ENCODE results near the gene MYL6B. TPM values are rescaled to one million over a fixed set of nuclear protein-coding genes. Genes with fewer than 3 reads are reported as not detected.

The MYL6B gene
- total RNA-seq, 1 experiment from 2014 or later: 44.8 TPM

DNA sequence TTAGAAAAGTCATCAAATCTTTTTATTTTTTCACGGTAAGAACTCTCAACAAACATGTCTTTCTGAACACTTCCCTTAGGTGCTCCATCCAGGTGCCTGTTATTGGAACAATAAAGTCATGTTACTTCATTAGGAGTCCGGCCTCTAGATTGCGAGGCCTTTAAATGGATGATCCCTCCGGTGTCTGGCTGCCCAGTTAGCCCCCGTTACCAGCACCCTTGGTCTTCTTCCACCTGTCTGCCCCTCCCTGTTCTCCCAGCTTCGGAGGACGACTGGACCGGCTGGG lies 48.6 kb upstream of the MYL6B start:
- Mint-ChIP-seq H3K36me3 (ENCODE audit: insufficient read depth, unreplicated experiment) (peaks cover 85% of the 10 kb centered on the region), H3K4me3 (ENCODE audit: unreplicated experiment) (peak overlapping the region; percentile 98), H3K9me3 (ENCODE audit: unreplicated experiment) (no peaks in the 10 kb centered on the region), H3K27me3 (ENCODE audit: insufficient read depth, unreplicated experiment) (no peaks in the 10 kb centered on the region), H3K27ac (ENCODE audit: unreplicated experiment) (peak overlapping the region; percentile 99), H3K4me1 (ENCODE audit: low read depth, unreplicated experiment) (peaks cover 9% of the 10 kb centered on the region)
- intact Hi-C loops (cut with micrococcal nuclease; ENCODE audit: unreplicated experiment): loop anchor here (1.0 kb wide), 5 partner anchors 13 to 130 kb away; partner anchors contain the start of gene RPL41
- peaks cover 3% of the 10 kb centered on the region for H3K36me3 ChIP-seq (ENCODE audit: control insufficient read depth, insufficient read depth, low read length)
- H3K4me1 ChIP-seq: peaks cover 23% of the 10 kb centered on the region
- BruUV-seq (replicated peaks): no TSS peak
- ChIA-PET POLR2A (interaction anchor here (0.5 to 2.4 kb wide), 15 partner anchors 9 to 396 kb away, joined by 3 to 48 read pairs (median 4); partner anchors contain the start of genes ERBB3, ESYT1, ITGA7 and MYL6), CTCF (interaction anchor here (0.6 to 2.4 kb wide), 16 partner anchors 15 to 533 kb away, joined by 3 to 24 read pairs (median 5); partner anchors contain the start of genes DNAJC14, ESYT1, ORMDL2 and RAB5B)
- DNase-seq: no peak
- peak overlapping the region; percentile 36 for H3K4me3 ChIP-seq (ENCODE audit: low read depth, low read length)
- H3K9me3 ChIP-seq: no peaks in the 10 kb centered on the region
- H3K27me3 ChIP-seq (replicated peaks; ENCODE audit: control insufficient read depth, insufficient read depth, low read length): no peaks in the 10 kb centered on the region; the same call in 1 of the 2 replicates
- TF ChIP-seq, protein P1, sequence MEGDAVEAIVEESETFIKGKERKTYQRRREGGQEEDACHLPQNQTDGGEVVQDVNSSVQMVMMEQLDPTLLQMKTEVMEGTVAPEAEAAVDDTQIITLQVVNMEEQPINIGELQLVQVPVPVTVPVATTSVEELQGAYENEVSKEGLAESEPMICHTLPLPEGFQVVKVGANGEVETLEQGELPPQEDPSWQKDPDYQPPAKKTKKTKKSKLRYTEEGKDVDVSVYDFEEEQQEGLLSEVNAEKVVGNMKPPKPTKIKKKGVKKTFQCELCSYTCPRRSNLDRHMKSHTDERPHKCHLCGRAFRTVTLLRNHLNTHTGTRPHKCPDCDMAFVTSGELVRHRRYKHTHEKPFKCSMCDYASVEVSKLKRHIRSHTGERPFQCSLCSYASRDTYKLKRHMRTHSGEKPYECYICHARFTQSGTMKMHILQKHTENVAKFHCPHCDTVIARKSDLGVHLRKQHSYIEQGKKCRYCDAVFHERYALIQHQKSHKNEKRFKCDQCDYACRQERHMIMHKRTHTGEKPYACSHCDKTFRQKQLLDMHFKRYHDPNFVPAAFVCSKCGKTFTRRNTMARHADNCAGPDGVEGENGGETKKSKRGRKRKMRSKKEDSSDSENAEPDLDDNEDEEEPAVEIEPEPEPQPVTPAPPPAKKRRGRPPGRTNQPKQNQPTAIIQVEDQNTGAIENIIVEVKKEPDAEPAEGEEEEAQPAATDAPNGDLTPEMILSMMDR (IDR thresholded peaks at IDR 0.05; ENCODE audit: insufficient read depth in 1 of 2, low read depth in 1 of 2, low read length in 1 of 2, severe bottlenecking in 1 of 2, unreplicated experiment in 1 of 2): no peak

DNA sequence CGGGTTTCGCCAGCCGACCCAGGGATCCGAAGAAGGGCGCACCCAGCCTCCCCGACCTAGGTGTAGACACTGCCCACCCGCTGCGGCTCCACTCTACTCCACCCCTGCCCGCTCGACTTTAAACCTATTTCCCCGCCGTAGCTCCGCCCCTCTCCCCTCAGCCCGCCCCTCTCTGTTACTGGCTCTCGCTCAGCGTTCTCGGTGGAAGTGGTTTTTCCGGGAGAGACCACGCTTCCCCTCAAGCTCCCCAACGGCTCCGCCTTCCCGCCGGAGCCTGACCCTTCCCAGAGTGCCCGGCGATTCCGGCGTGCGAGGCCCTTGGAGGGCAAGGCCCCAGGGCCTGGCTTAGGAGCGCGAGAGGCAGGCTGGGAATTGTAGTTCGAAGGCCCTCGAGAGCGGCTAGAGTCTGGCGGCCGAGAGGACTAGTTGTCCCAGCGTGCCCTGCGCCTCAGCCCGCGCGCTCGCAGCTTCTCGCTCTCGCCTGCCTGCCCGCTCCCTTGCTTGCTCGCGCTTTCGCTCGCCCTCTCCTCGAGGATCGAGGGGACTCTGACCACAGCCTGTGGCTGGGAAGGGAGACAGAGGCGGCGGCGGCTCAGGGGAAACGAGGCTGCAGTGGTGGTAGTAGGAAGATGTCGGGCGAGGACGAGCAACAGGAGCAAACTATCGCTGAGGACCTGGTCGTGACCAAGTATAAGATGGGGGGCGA lies 48.1 kb upstream of the MYL6B start, which contains the start of gene PA2G4:
Gene PA2G4, plus strand, starts transcription at position 451 of the 706 bp plus-strand sequence. Its CDS starts 179 bp downstream, at position 630.
- intact Hi-C loops (cut with micrococcal nuclease; ENCODE audit: unreplicated experiment): loop anchor here (1.0 kb wide), 5 partner anchors 12 to 131 kb away; partner anchors contain the start of gene RPL41
- ChIA-PET POLR2A (interaction anchor here (0.5 to 2.4 kb wide), 18 partner anchors 9 to 397 kb away, joined by 3 to 48 read pairs (median 4); partner anchors contain the start of genes ERBB3, ESYT1, ITGA7 and MYL6), CTCF (interaction anchor here (0.6 to 2.4 kb wide), 16 partner anchors 15 to 533 kb away, joined by 3 to 24 read pairs (median 5); partner anchors contain the start of genes DNAJC14, ESYT1, ORMDL2 and RAB5B)
- Mint-ChIP-seq H3K4me1 (ENCODE audit: low read depth, unreplicated experiment) (peaks cover 9% of the 10 kb centered on the region), H3K4me3 (ENCODE audit: unreplicated experiment) (peak within 1 kb of the TSS; percentile 98), H3K27ac (ENCODE audit: unreplicated experiment) (peak within 1 kb of the TSS; percentile 99), H3K36me3 (ENCODE audit: insufficient read depth, unreplicated experiment) (peaks cover 85% of the 10 kb centered on the region), H3K9me3 (ENCODE audit: unreplicated experiment) (no peaks in the 10 kb centered on the region), H3K27me3 (ENCODE audit: insufficient read depth, unreplicated experiment) (no peaks in the 10 kb centered on the region)
- H3K9me3 ChIP-seq: no peaks in the 10 kb centered on the region
- peaks cover 3% of the 10 kb centered on the region for H3K36me3 ChIP-seq (ENCODE audit: control insufficient read depth, insufficient read depth, low read length)
- H3K4me1 ChIP-seq: peaks cover 22% of the 10 kb centered on the region
- TF ChIP-seq, protein P1 (IDR thresholded peaks at IDR 0.05; ENCODE audit: insufficient read depth in 1 of 2, low read depth in 1 of 2, low read length in 1 of 2, severe bottlenecking in 1 of 2, unreplicated experiment in 1 of 2): no peak
- H3K27me3 ChIP-seq (replicated peaks; ENCODE audit: control insufficient read depth, insufficient read depth, low read length): no peaks in the 10 kb centered on the region; the same call in 1 of the 2 replicates
- DNase-seq: peak; percentile 99
- BruUV-seq (replicated peaks): no TSS peak
- peak within 1 kb of the TSS; percentile 68 for H3K4me3 ChIP-seq (ENCODE audit: low read depth, low read length)

All from Caco-2 (cell line).